Measurements from ENCODE around the gene CA10. TPM values are rescaled to one million over a fixed set of nuclear protein-coding genes. Genes with fewer than 3 reads are reported as not detected.

Gene CA10
- total RNA-seq, 4 donors from 2014 or later: not detected

- TF ChIP-seq CTCF (IDR thresholded peaks at IDR 0.05; ENCODE audit: low read depth): no peak
Observed at GRCh38 chr17:51769231-51769630, 389.3 kb downstream of the CA10 start.

- TF ChIP-seq CTCF (IDR thresholded peaks at IDR 0.05; ENCODE audit: low read depth): no peak
Observed at GRCh38 chr17:51768706-51769105, 389.8 kb downstream of the CA10 start.

GRCh38 chr17:51767287-51767686 lies 391.2 kb downstream of the CA10 start:
- no peak for TF ChIP-seq CTCF (IDR thresholded peaks at IDR 0.05; ENCODE audit: low read depth)

- no peak for TF ChIP-seq CTCF (IDR thresholded peaks at IDR 0.05; ENCODE audit: low read depth)
Observed at GRCh38 chr17:51765282-51766135, 393.0 kb downstream of the CA10 start.

- no peak for TF ChIP-seq CTCF (IDR thresholded peaks at IDR 0.05; ENCODE audit: low read depth)
Observed at GRCh38 chr17:51764387-51764971, 394.0 kb downstream of the CA10 start.

GRCh38 chr17:51763058-51763457 lies 395.5 kb downstream of the CA10 start:
- TF ChIP-seq CTCF (IDR thresholded peaks at IDR 0.05; ENCODE audit: low read depth): no peak

- no peak for TF ChIP-seq CTCF (IDR thresholded peaks at IDR 0.05; ENCODE audit: low read depth)
Observed at GRCh38 chr17:51761105-51761504, 397.4 kb downstream of the CA10 start.

All from subcutaneous adipose tissue (tissue), 4 donors.